CD4-positive, alpha-beta T cell (primary cell): ENCODE measurements around the gene BICD1. TPM values are rescaled to one million over a fixed set of nuclear protein-coding genes. Genes with fewer than 3 reads are reported as not detected.

ENCODE experiments used
- ATAC-seq: fragments of 200-7000 bp; cut with Tn5 transposase; one replicate; pipeline ENCODE4 v1.10.0; 2022; ENCODE audit warnings: mild to moderate bottlenecking; ENCODE audit not compliant: poor library complexity
- CTCF ChIA-PET: fragments of 350-600 bp; sonication (Branson Sonifier 250); formaldehyde crosslinking; loops from one replicate; lab custom pipeline; 2021; ENCODE audit warnings: antibody characterized with exemption, inconsistent platforms; lab: Charles Lee
- POLR2A ChIA-PET: fragments of 350-600 bp; sonication (Branson Sonifier 250); formaldehyde crosslinking; loops from one replicate; lab custom pipeline; 2021; ENCODE audit warnings: antibody characterized with exemption, inconsistent platforms; lab: Charles Lee
- DNase-seq, 14 experiments: peaks; one replicate each; pipeline ENCODE4 v3.0.0-alpha.2; 2013 to 2020; ENCODE audit warnings: mixed read lengths in 2 of 14
- H3K27ac ChIP-seq, 2 donors: one replicate each; pipeline versions ENCODE4 v1.5.1 to v1.7.0; 2013; ENCODE audit warnings: low read length in 2 of 2, low read depth in 1 of 2, mild to moderate bottlenecking in 1 of 2
- H3K27me3 ChIP-seq, 2 experiments: 1 replicate in 1 of 2; 2 replicates in 1 of 2; pipeline versions ENCODE4 v1.6.1 to v1.7.0; 2013; ENCODE audit warnings: low read length in 2 of 2, control low read depth in 1 of 2, mild to moderate bottlenecking in 1 of 2, moderate library complexity in 1 of 2; ENCODE audit not compliant: insufficient read depth in 2 of 2, control insufficient read depth in 1 of 2
- H3K36me3 ChIP-seq: one replicate; pipeline ENCODE4 v1.6.1; 2013; ENCODE audit warnings: low read length, control low read depth; ENCODE audit not compliant: insufficient read depth
- H3K4me1 ChIP-seq: one replicate; pipeline ENCODE4 v1.6.1; 2013; ENCODE audit warnings: low read length, control low read depth; ENCODE audit not compliant: insufficient read depth
- H3K4me3 ChIP-seq: one replicate; pipeline ENCODE4 v1.5.1; 2013; ENCODE audit warnings: mild to moderate bottlenecking, low read length, moderate library complexity
- H3K9me3 ChIP-seq, 2 experiments: 1 replicate in 1 of 2; 2 replicates in 1 of 2; pipeline versions ENCODE4 v1.6.1 to v1.7.0; 2013; ENCODE audit warnings: low read length in 2 of 2, mild to moderate bottlenecking in 2 of 2, control low read depth in 1 of 2, moderate library complexity in 1 of 2; ENCODE audit not compliant: control insufficient read depth in 1 of 2, insufficient read depth in 1 of 2
- H3K27ac Mint-ChIP-seq: one replicate; pipeline ENCODE4 v1.8.0; 2020; ENCODE audit warnings: mixed read lengths
- H3K27me3 Mint-ChIP-seq: one replicate; pipeline ENCODE4 v1.8.0; 2021; ENCODE audit warnings: mixed read lengths
- H3K36me3 Mint-ChIP-seq: one replicate; pipeline ENCODE4 v1.8.0; 2021; ENCODE audit warnings: low read depth, mixed read lengths
- H3K4me1 Mint-ChIP-seq: one replicate; pipeline ENCODE4 v1.8.0; 2021; ENCODE audit warnings: low read depth, mixed read lengths
- H3K4me3 Mint-ChIP-seq: one replicate; pipeline ENCODE4 v1.8.0; 2020; ENCODE audit warnings: mild to moderate bottlenecking, mixed read lengths
- H3K9me3 Mint-ChIP-seq: one replicate; pipeline ENCODE4 v1.8.0; 2020; ENCODE audit warnings: mixed read lengths
- CTCF ChIP-seq: fragments of 200-600 bp; IDR thresholded peaks from one replicate; pipeline ENCODE4 v1.8.0; 2022; ENCODE audit warnings: antibody characterized with exemption, mild to moderate bottlenecking
- intact Hi-C, 2 experiments: fragments of 100-400 bp; cut with DNase I in 1 of 2; cut with micrococcal nuclease in 1 of 2; formaldehyde crosslinking; loops; one replicate each; pipeline versions ENCODE4 v1.15.1 to v1.9.0; 2023 to 2025; cut with DNase I, micrococcal nuclease
- total RNA-seq, 174 experiments: library from RNA in 2 of 174; stranded (reverse) in 2 of 174; gene quantifications; one replicate each; pipeline ENCODE4 v1.2.3 and lab custom pipeline; 2021 to 2026

Gene BICD1
- total RNA-seq, 2 experiments from 2014 or later: 13.5 to 14.3 TPM

- Mint-ChIP-seq H3K36me3 (no peaks in the 10 kb centered on the region), H3K9me3 (no peaks in the 10 kb centered on the region), H3K27me3 (no peaks in the 10 kb centered on the region), H3K4me3 (no peak overlapping the region), H3K4me1 (no peaks in the 10 kb centered on the region), H3K27ac (no peak overlapping the region)
- no peak overlapping the region for H3K27ac ChIP-seq
- POLR2A ChIA-PET: no interaction called here
- intact Hi-C loops: no loop called here
- CTCF ChIA-PET: no interaction called here
- H3K9me3 ChIP-seq: peaks cover 0 to 4% of the 10 kb centered on the region in 2 experiments
- H3K4me3 ChIP-seq: no peak overlapping the region
- H3K36me3 ChIP-seq: no peaks in the 10 kb centered on the region
- H3K27me3 ChIP-seq: no peaks in the 10 kb centered on the region
- TF ChIP-seq CTCF: no peak
- ATAC-seq (no peak), DNase-seq (no peak)
- no peaks in the 10 kb centered on the region for H3K4me1 ChIP-seq
Observed at GRCh38 chr12:32074432-32074831, 32.2 kb upstream of the BICD1 start.

GRCh38 chr12:32076941-32077340 is 29.7 kb upstream of the BICD1 start:
- no peaks in the 10 kb centered on the region for H3K27me3 Mint-ChIP-seq
- H3K36me3 ChIP-seq: no peaks in the 10 kb centered on the region
- H3K9me3 ChIP-seq: peaks cover 0 to 4% of the 10 kb centered on the region in 2 experiments
- no peak for TF ChIP-seq CTCF
- H3K4me3 ChIP-seq: no peak overlapping the region
- CTCF ChIA-PET: no interaction called here
- no peaks in the 10 kb centered on the region for H3K4me1 ChIP-seq
- no peaks in the 10 kb centered on the region for H3K4me1 Mint-ChIP-seq
- intact Hi-C loops: no loop called here
- H3K27ac ChIP-seq: no peak overlapping the region
- ATAC-seq (no peak), DNase-seq (no peak)
- H3K27me3 ChIP-seq: no peaks in the 10 kb centered on the region
- no peak overlapping the region for H3K4me3 Mint-ChIP-seq
- no peaks in the 10 kb centered on the region for H3K36me3 Mint-ChIP-seq
- H3K27ac Mint-ChIP-seq: no peak overlapping the region
- no peaks in the 10 kb centered on the region for H3K9me3 Mint-ChIP-seq
- POLR2A ChIA-PET: no interaction called here

GRCh38 chr12:32080435-32080834 is 26.2 kb upstream of the BICD1 start:
- H3K27me3 Mint-ChIP-seq: no peaks in the 10 kb centered on the region

More at GRCh38 chr12:32080435-32080834, 26.2 kb upstream of the BICD1 start:
- no peak overlapping the region for H3K27ac Mint-ChIP-seq
- ChIA-PET POLR2A (interaction anchor here (0.6 kb wide), 2 partner anchors 35 to 239 kb away, joined by 3 read pairs; no protein-coding TSS in a partner anchor), CTCF (no interaction called here)
- Histone ChIP-seq H3K27ac (no peak overlapping the region), H3K9me3 (no peaks in the 10 kb centered on the region), H3K27me3 (no peaks in the 10 kb centered on the region), H3K4me3 (no peak overlapping the region), H3K36me3 (no peaks in the 10 kb centered on the region), H3K4me1 (no peaks in the 10 kb centered on the region)
- TF ChIP-seq CTCF: no peak
- intact Hi-C loops: no loop called here
- no peaks in the 10 kb centered on the region for H3K36me3 Mint-ChIP-seq
- DNase-seq (no peak), ATAC-seq (no peak)
- no peaks in the 10 kb centered on the region for H3K4me1 Mint-ChIP-seq
- H3K4me3 Mint-ChIP-seq: no peak overlapping the region
- no peaks in the 10 kb centered on the region for H3K9me3 Mint-ChIP-seq
